Astrocyte (in vitro differentiated cells and primary cell): ENCODE data around the gene APP. TPM values are rescaled to one million over a fixed set of nuclear protein-coding genes. Genes with fewer than 3 reads are reported as not detected.

Experiments
- DNase-seq: peaks from one replicate; pipeline ENCODE4 v3.0.0-alpha.2; 2010; ENCODE audit warnings: low read depth
- FAIRE-seq: peaks from 2 replicates; lab custom pipeline; 2011; peaks lifted over from hg19 to GRCh38; lab: Jason Lieb, UNC
- H2AFZ ChIP-seq: 2 replicates; pipeline ENCODE4 v1.6.0; 2012; ENCODE audit warnings: low read depth, low read length, inconsistent platforms
- H3K27ac ChIP-seq: 2 replicates; pipeline ENCODE4 v1.5.1; 2011; ENCODE audit warnings: low read depth, low read length, inconsistent platforms
- H3K27me3 ChIP-seq: 2 replicates; pipeline ENCODE4 v1.6.0; 2011; ENCODE audit warnings: low read length, inconsistent platforms; ENCODE audit not compliant: insufficient read depth
- H3K36me3 ChIP-seq: 2 replicates; pipeline ENCODE4 v1.5.1; 2011; ENCODE audit warnings: low read length, inconsistent platforms; ENCODE audit not compliant: insufficient read depth
- H3K4me1 ChIP-seq: 2 replicates; pipeline ENCODE4 v1.5.1; 2011; ENCODE audit warnings: low read length, inconsistent platforms; ENCODE audit not compliant: insufficient read depth
- H3K4me2 ChIP-seq: 2 replicates; pipeline ENCODE4 v1.6.0; 2012; ENCODE audit warnings: low read length, inconsistent platforms
- H3K4me3 ChIP-seq: 2 replicates; pipeline ENCODE4 v1.5.1; 2011; ENCODE audit warnings: low read depth, mild to moderate bottlenecking, low read length, inconsistent platforms; ENCODE audit not compliant: insufficient read depth
- H3K79me2 ChIP-seq: 2 replicates; pipeline ENCODE4 v1.6.0; 2012; ENCODE audit warnings: mild to moderate bottlenecking, low read length, inconsistent platforms; ENCODE audit not compliant: insufficient read depth
- H3K9ac ChIP-seq: 2 replicates; pipeline ENCODE4 v1.6.0; 2012; ENCODE audit warnings: mild to moderate bottlenecking, low read length, inconsistent platforms
- H3K9me3 ChIP-seq: 2 replicates; pipeline ENCODE4 v1.5.1; 2012; ENCODE audit warnings: low read depth, mild to moderate bottlenecking, low read length, inconsistent platforms; ENCODE audit not compliant: insufficient read depth
- H4K20me1 ChIP-seq: 2 replicates; pipeline ENCODE4 v1.6.0; 2012; ENCODE audit warnings: low read length, inconsistent platforms; ENCODE audit not compliant: insufficient read depth
- H3K27ac Mint-ChIP-seq: one replicate; pipeline ENCODE4 v1.8.0; 2021; ENCODE audit warnings: mild to moderate bottlenecking, mixed read lengths; ENCODE audit not compliant: unreplicated experiment
- H3K27me3 Mint-ChIP-seq: one replicate; pipeline ENCODE4 v1.8.0; 2021; ENCODE audit warnings: low read depth, mixed read lengths; ENCODE audit not compliant: unreplicated experiment
- H3K36me3 Mint-ChIP-seq: one replicate; pipeline ENCODE4 v1.8.0; 2021; ENCODE audit warnings: low read depth, mixed read lengths; ENCODE audit not compliant: unreplicated experiment
- H3K4me1 Mint-ChIP-seq: one replicate; pipeline ENCODE4 v1.8.0; 2021; ENCODE audit warnings: low read depth, mixed read lengths; ENCODE audit not compliant: unreplicated experiment
- H3K4me3 Mint-ChIP-seq: one replicate; pipeline ENCODE4 v1.8.0; 2021; ENCODE audit warnings: mild to moderate bottlenecking, moderate library complexity, mixed read lengths; ENCODE audit not compliant: unreplicated experiment
- H3K9me3 Mint-ChIP-seq: one replicate; pipeline ENCODE4 v1.8.0; 2021; ENCODE audit warnings: mild to moderate bottlenecking, mixed read lengths; ENCODE audit not compliant: unreplicated experiment
- CTCF ChIP-seq: IDR thresholded peaks from 2 replicates; pipeline ENCODE4 v1.5.1; 2011; ENCODE audit warnings: low read depth, mild to moderate bottlenecking, inconsistent platforms, low read length, moderate library complexity; ENCODE audit not compliant: insufficient read depth
- EZH2 ChIP-seq: IDR thresholded peaks from 2 replicates; pipeline ENCODE4 v1.6.1; 2012; ENCODE audit warnings: mild to moderate bottlenecking, low read length, inconsistent platforms; ENCODE audit not compliant: insufficient read depth
- total RNA-seq: library from RNA; stranded (reverse); gene quantifications from 2 replicates; pipeline ENCODE4 v1.2.1, GENCODE V29; 2021

APP gene
- total RNA-seq, 1 donor from 2014 or later, result 823 TPM

GRCh38 chr21:25831300-25831960 is 339.1 kb downstream of the APP start:
- TF ChIP-seq EZH2, result no peak
- TF ChIP-seq CTCF, result no peak
- no peak overlapping the region for H3K4me3 ChIP-seq
- no peak overlapping the region for H3K4me2 ChIP-seq
- H3K27ac ChIP-seq, result no peak overlapping the region
- H3K36me3 ChIP-seq, result no peaks in the 10 kb centered on the region
- Mint-ChIP-seq H3K9me3 (no peaks in the 10 kb centered on the region), H3K27me3 (no peaks in the 10 kb centered on the region), H3K27ac (no peak overlapping the region), H3K4me1 (peaks cover 13% of the 10 kb centered on the region), H3K36me3 (no peaks in the 10 kb centered on the region), H3K4me3 (no peak overlapping the region)
- no peaks in the 10 kb centered on the region for H3K79me2 ChIP-seq
- H4K20me1 ChIP-seq, result no peaks in the 10 kb centered on the region
- no peak overlapping the region for H3K9ac ChIP-seq
- no peaks in the 10 kb centered on the region for H3K4me1 ChIP-seq
- peaks cover 4% of the 10 kb centered on the region for H3K9me3 ChIP-seq
- FAIRE-seq (no peak), DNase-seq (no peak)
- H2AFZ ChIP-seq, result no peak overlapping the region
- H3K27me3 ChIP-seq, result no peaks in the 10 kb centered on the region
